Astrocyte (in vitro differentiated cells and primary cell): ENCODE measurements around the gene MOB3B.

Experiments
- EZH2 ChIP-seq: IDR thresholded peaks from 2 replicates; pipeline ENCODE4 v1.6.1; 2012; ENCODE audit warnings: mild to moderate bottlenecking, low read length, inconsistent platforms; ENCODE audit not compliant: insufficient read depth
- TF ChIP-seq, protein P1 (sequence below): IDR thresholded peaks from 2 replicates; pipeline ENCODE4 v1.5.1; 2011; ENCODE audit warnings: low read depth, mild to moderate bottlenecking, inconsistent platforms, low read length, moderate library complexity; ENCODE audit not compliant: insufficient read depth

DNA sequence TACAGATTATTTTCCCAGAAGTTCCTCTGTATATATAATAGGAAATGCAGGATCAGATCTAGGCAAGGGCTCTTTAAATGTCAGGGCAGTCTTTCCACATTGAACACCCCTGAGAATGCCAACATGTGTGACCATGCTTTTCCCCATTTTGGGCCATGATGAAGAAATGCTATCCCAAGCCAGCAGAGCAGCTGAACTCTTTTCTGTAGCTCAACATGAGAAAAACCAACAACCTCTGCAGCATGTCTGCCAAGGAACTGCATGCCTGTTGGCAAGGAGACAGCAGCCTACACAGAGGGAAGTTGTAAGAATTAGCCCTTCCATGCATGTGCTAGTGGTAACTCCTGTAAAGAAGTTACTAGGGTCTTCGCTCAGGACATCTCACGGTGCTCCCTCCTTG lies 15.1 kb downstream of the MOB3B start:
- TF ChIP-seq, protein P1, sequence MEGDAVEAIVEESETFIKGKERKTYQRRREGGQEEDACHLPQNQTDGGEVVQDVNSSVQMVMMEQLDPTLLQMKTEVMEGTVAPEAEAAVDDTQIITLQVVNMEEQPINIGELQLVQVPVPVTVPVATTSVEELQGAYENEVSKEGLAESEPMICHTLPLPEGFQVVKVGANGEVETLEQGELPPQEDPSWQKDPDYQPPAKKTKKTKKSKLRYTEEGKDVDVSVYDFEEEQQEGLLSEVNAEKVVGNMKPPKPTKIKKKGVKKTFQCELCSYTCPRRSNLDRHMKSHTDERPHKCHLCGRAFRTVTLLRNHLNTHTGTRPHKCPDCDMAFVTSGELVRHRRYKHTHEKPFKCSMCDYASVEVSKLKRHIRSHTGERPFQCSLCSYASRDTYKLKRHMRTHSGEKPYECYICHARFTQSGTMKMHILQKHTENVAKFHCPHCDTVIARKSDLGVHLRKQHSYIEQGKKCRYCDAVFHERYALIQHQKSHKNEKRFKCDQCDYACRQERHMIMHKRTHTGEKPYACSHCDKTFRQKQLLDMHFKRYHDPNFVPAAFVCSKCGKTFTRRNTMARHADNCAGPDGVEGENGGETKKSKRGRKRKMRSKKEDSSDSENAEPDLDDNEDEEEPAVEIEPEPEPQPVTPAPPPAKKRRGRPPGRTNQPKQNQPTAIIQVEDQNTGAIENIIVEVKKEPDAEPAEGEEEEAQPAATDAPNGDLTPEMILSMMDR, result no peak
- TF ChIP-seq EZH2, result no peak
